ENCODE results near the gene ADI1. TPM values are rescaled to one million over a fixed set of nuclear protein-coding genes. Genes with fewer than 3 reads are reported as not detected.

The ADI1 gene
- total RNA-seq, 2 experiments from 2014 or later = 19.2 to 22.1 TPM

GRCh38 chr2:3461801-3462492, 57.4 kb downstream of the ADI1 start:
- Histone ChIP-seq H3K4me3 (ENCODE audit: low read depth, low read length, poor library complexity, severe bottlenecking) (peak overlapping the region; percentile 11), H3K9me2 (ENCODE audit: insufficient read depth, low read length) (no peaks in the 10 kb centered on the region), H3K27ac (ENCODE audit: low read depth, low read length, poor library complexity, severe bottlenecking) (peak overlapping the region; percentile 61), H2AFZ (ENCODE audit: low read length) (peak overlapping the region; percentile 58; the same call in 1 of the 2 replicates), H3K4me2 (ENCODE audit: low read length) (peak overlapping the region; percentile 66), H4K20me1 (ENCODE audit: insufficient read depth, low read length) (no peaks in the 10 kb centered on the region), H3K4me1 (ENCODE audit: insufficient read depth, low read length, poor library complexity, severe bottlenecking) (peaks cover 22% of the 10 kb centered on the region), H3K36me3 (ENCODE audit: insufficient read depth, low read length) (peaks cover 7% of the 10 kb centered on the region), H3K9me3 (ENCODE audit: low read length) (no peaks in the 10 kb centered on the region), H3K79me2 (ENCODE audit: insufficient read depth, low read depth, low read length) (no peaks in the 10 kb centered on the region)
- CTCF ChIA-PET (ENCODE audit: unreplicated experiment) = interaction anchor here (0.6 kb wide), 4 partner anchors 18 to 569 kb away, joined by 3 read pairs; no protein-coding TSS in a partner anchor
- POLR2A ChIA-PET = interaction anchor here (0.9 to 1.7 kb wide), 5 partner anchors 11 to 190 kb away, joined by 3 to 6 read pairs (median 3); no protein-coding TSS in a partner anchor
- TF ChIP-seq EZH2phosphoT487 (IDR thresholded peaks at IDR 0.05; ENCODE audit: borderline replicate concordance, low read depth, low read length) = no peak
- TF ChIP-seq, protein P1, sequence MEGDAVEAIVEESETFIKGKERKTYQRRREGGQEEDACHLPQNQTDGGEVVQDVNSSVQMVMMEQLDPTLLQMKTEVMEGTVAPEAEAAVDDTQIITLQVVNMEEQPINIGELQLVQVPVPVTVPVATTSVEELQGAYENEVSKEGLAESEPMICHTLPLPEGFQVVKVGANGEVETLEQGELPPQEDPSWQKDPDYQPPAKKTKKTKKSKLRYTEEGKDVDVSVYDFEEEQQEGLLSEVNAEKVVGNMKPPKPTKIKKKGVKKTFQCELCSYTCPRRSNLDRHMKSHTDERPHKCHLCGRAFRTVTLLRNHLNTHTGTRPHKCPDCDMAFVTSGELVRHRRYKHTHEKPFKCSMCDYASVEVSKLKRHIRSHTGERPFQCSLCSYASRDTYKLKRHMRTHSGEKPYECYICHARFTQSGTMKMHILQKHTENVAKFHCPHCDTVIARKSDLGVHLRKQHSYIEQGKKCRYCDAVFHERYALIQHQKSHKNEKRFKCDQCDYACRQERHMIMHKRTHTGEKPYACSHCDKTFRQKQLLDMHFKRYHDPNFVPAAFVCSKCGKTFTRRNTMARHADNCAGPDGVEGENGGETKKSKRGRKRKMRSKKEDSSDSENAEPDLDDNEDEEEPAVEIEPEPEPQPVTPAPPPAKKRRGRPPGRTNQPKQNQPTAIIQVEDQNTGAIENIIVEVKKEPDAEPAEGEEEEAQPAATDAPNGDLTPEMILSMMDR (conservative IDR thresholded peaks at IDR 0.05; ENCODE audit: low read length) = peak; percentile 99
- DNase-seq (ENCODE audit: low spot score) = peak; percentile 77
- no TSS peak for BruUV-seq (replicated peaks)
- intact Hi-C loops (cut with micrococcal nuclease; ENCODE audit: unreplicated experiment) = loop anchor here (5.0 to 10.0 kb wide), 3 partner anchors 267 to 617 kb away; no protein-coding TSS in a partner anchor

DNA sequence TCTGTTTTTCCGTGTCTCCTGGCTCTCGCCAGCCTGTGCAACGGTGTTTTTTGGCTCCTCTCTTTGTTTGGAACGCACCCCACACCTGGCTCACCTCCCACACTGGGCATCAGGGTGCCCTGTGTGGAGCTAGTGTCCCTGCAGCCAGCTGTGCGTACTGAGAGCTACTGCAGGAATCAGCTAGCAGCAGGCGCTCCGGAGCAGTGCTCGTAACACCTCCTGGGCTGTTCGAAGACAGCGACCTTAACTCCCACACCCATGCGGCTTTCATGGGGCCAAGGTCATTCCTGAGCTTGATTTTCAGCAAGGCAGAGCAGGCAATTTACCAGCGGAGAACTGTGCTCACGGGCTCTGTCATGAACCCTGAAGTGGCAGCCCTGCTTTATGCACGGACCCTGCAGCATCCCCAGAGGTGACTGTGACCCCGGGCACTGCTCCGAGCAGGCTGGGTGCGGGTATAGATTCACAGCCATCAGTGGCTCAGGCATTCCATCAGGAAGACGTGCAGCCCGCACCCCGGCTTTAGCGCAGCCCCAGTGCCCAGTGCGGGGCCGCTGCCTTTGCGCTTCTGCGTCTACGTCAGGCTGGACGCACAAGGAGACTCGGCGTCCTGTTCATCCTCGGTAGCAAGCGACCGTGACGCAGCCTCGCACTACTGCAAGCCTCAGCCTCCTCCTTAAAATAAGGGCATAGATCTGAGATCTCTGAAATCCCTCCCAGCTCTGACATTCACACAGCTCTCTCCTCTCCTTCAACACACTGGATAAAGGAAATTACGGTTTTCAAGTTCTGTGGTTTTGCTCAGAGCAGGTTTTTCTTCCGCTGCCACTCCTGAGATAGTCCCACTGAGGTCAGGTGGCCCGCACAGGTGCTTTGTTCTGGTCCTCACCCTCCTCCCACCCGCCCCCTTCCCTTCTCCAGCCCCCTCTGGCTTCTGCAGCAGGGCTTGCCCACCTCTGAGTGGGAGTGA, 58.2 kb downstream of the ADI1 start:
- ChIA-PET POLR2A (interaction anchor here (0.6 to 1.7 kb wide), 3 partner anchors 10 to 496 kb away, joined by 3 to 6 read pairs (median 3); no protein-coding TSS in a partner anchor), CTCF (ENCODE audit: unreplicated experiment) (no interaction called here)
- H3K36me3 ChIP-seq (ENCODE audit: insufficient read depth, low read length) = peaks cover 15% of the 10 kb centered on the region
- peak overlapping the region; percentile 66 for H3K4me2 ChIP-seq (ENCODE audit: low read length)
- BruUV-seq (replicated peaks) = no TSS peak
- intact Hi-C loops (cut with micrococcal nuclease; ENCODE audit: unreplicated experiment) = loop anchor here (5.0 to 10.0 kb wide), 3 partner anchors 266 to 616 kb away; no protein-coding TSS in a partner anchor
- H4K20me1 ChIP-seq (ENCODE audit: insufficient read depth, low read length) = no peaks in the 10 kb centered on the region
- no peaks in the 10 kb centered on the region for H3K9me2 ChIP-seq (ENCODE audit: insufficient read depth, low read length)
- no peak for TF ChIP-seq EZH2phosphoT487 (IDR thresholded peaks at IDR 0.05; ENCODE audit: borderline replicate concordance, low read depth, low read length)
- TF ChIP-seq, protein P1 (conservative IDR thresholded peaks at IDR 0.05; ENCODE audit: low read length) = no peak
- no peaks in the 10 kb centered on the region for H3K79me2 ChIP-seq (ENCODE audit: insufficient read depth, low read depth, low read length)
- H2AFZ ChIP-seq (ENCODE audit: low read length) = no peak overlapping the region
- H3K4me1 ChIP-seq (ENCODE audit: insufficient read depth, low read length, poor library complexity, severe bottlenecking) = peaks cover 22% of the 10 kb centered on the region
- H3K4me3 ChIP-seq (ENCODE audit: low read depth, low read length, poor library complexity, severe bottlenecking) = peak overlapping the region; percentile 11
- peak overlapping the region; percentile 61 for H3K27ac ChIP-seq (ENCODE audit: low read depth, low read length, poor library complexity, severe bottlenecking)
- no peaks in the 10 kb centered on the region for H3K9me3 ChIP-seq (ENCODE audit: low read length)
- peak; percentile 18 for DNase-seq (ENCODE audit: low spot score)
